Stomach (tissue), 4 donors: Measurements from ENCODE around the gene DNAJC5G.

Source experiments
- CTCF ChIP-seq, 7 experiments: fragments of 450-650 bp in 4 of 7; fragments of 200-600 bp in 3 of 7; sonication (generic) in 3 of 7; IDR thresholded peaks; one replicate each; pipeline ENCODE4 v1.5.1; 2016 to 2019; ENCODE audit warnings: antibody characterized with exemption in 7 of 7, control low read depth in 2 of 7, mild to moderate bottlenecking in 1 of 7
- POLR2A ChIP-seq, 4 donors: fragments of 450-650 bp; IDR thresholded peaks; one replicate each; pipeline ENCODE4 v1.6.1; 2016; ENCODE audit warnings: antibody characterized with exemption in 4 of 4, control low read depth in 2 of 4, mild to moderate bottlenecking in 1 of 4, moderate library complexity in 1 of 4
- POLR2AphosphoS5 ChIP-seq, 3 donors: sonication (generic); formaldehyde crosslinking; IDR thresholded peaks; one replicate each; pipeline ENCODE4 v1.6.1; 2016; ENCODE audit warnings: antibody characterized with exemption in 3 of 3

- TF ChIP-seq CTCF (IDR thresholded peaks at IDR 0.05) (no peak), POLR2A (IDR thresholded peaks at IDR 0.05) (no peak), POLR2AphosphoS5 (IDR thresholded peaks at IDR 0.05) (no peak)
These were observed 7.7 kb downstream of the DNAJC5G start for GRCh38 chr2:27282892-27283291.
